ENCODE measurements around the gene SPDL1. TPM values are rescaled to one million over a fixed set of nuclear protein-coding genes. Genes with fewer than 3 reads are reported as not detected.

The SPDL1 gene, protein sequence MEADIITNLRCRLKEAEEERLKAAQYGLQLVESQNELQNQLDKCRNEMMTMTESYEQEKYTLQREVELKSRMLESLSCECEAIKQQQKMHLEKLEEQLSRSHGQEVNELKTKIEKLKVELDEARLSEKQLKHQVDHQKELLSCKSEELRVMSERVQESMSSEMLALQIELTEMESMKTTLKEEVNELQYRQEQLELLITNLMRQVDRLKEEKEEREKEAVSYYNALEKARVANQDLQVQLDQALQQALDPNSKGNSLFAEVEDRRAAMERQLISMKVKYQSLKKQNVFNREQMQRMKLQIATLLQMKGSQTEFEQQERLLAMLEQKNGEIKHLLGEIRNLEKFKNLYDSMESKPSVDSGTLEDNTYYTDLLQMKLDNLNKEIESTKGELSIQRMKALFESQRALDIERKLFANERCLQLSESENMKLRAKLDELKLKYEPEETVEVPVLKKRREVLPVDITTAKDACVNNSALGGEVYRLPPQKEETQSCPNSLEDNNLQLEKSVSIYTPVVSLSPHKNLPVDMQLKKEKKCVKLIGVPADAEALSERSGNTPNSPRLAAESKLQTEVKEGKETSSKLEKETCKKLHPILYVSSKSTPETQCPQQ
- total RNA-seq: 14.8 and 17.9 TPM in 2 replicates
- 11.5 TPM for total RNA-seq (2013)
- 4.1 and 7.6 TPM in 2 replicates for polyA plus RNA-seq
- 1.9 and 4.6 TPM in 2 replicates for polyA minus RNA-seq

DNA sequence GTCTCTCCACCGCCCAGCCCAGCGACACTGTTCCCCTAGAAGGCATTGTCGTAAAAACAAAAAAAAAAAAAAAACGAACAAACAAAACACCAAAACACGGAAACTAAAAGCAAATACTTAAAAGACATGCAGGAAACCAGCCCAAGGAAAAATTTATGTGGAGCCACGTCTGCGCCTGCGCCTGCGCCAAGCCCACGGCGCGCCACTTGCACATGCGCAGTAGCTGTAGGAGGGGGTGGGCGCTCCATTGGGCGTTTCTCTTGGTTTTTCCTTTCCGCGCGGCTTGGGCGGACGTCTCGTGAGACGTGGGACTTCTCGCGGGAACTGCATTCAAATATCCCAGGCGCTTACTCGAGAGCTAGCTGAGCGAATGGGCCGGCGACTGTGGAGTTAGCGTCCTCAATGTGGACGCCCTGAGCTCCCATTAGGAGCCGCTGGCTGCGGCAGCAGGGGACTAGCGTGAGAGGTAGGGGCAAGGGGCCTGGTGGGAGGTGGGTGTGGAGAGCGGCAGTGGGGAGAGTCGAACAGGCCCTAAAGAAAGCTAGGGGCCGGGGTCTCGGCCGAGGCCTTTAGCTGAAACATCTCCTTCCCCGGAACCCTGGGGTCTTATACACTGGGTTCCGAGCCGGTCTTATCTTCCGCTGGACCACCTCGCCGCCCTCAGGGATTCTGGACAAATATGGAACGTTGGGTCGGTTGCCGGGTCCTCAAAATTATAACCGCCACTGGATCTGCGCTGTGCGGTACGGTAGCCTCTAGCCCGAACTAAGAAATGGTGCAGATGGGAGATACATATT, at the start of gene SPDL1:
SPDL1 (plus strand) TSS at position 350 of the 797 bp plus-strand sequence. CDS start 4,644 bp downstream, outside the sequence.
- peaks cover 6 to 12% of the 10 kb centered on the region in 2 donors for H3K4me1 ChIP-seq (ENCODE audit: control insufficient read depth in 2 of 2, insufficient read depth in 2 of 2, low read length in 2 of 2)
- H4K20me1 ChIP-seq (ENCODE audit: control insufficient read depth, insufficient read depth, low read length, poor library complexity, severe bottlenecking): no peaks in the 10 kb centered on the region
- peak within 1 kb of the TSS; percentile 98 for H2AFZ ChIP-seq (ENCODE audit: insufficient read depth, low read depth, low read length, poor library complexity, severe bottlenecking)
- intact Hi-C loops (cut with micrococcal nuclease): loop anchor here (1.0 to 5.0 kb wide), 3 partner anchors 54 to 1096 kb away; partner anchors contain the start of genes DOCK2 and RARS1
- H3K4me2 ChIP-seq (replicated peaks; ENCODE audit: low read depth, low read length, poor library complexity, severe bottlenecking): peak within 1 kb of the TSS; percentile 85
- H3K4me3 Mint-ChIP-seq: peak within 1 kb of the TSS; percentile 99
- peaks cover 22% of the 10 kb centered on the region for H3K4me1 Mint-ChIP-seq
- peak; percentile 94 for ATAC-seq (ENCODE audit: low read depth)
- H3K27me3 ChIP-seq (replicated peaks in 1 of 4; ENCODE audit: control extremely low read depth in 1 of 4, control insufficient read depth in 3 of 4, insufficient read depth in 4 of 4, low read length in 3 of 4): peaks cover 0 to 6% (median under 1%) of the 10 kb centered on the region in 4 experiments
- POLR2A ChIA-PET: interaction anchor here (0.7 to 0.9 kb wide), 2 partner anchors 53 to 54 kb away, joined by 3 to 4 read pairs; no protein-coding TSS in a partner anchor
- peak within 1 kb of the TSS; percentile 74 to 91 (median 79) for H3K4me3 ChIP-seq (ENCODE audit: control extremely low read depth in 1 of 5, extremely low read depth in 1 of 5, insufficient read depth in 1 of 5, low read depth in 2 of 5, low read length in 4 of 5)
- no peaks in the 10 kb centered on the region for H3K9me3 Mint-ChIP-seq (ENCODE audit: insufficient read depth)
- peak within 1 kb of the TSS; percentile 91 for H3K9ac ChIP-seq (ENCODE audit: low read length)
- H3K27ac ChIP-seq (ENCODE audit: low read length in 2 of 2): peak within 1 kb of the TSS; percentile 21 to 78
- peaks cover 0 to under 1% of the 10 kb centered on the region in 2 experiments for H3K36me3 ChIP-seq (replicated peaks in 1 of 2; ENCODE audit: control extremely low read depth in 1 of 2, control insufficient read depth in 1 of 2, extremely low read depth in 1 of 2, insufficient read depth in 2 of 2, low read length in 1 of 2)
- peaks cover 8% of the 10 kb centered on the region for H3K27me3 Mint-ChIP-seq
- CTCF ChIA-PET: interaction anchor here (0.6 to 2.2 kb wide), 6 partner anchors 9 to 1801 kb away, joined by 3 to 7 read pairs (median 4); partner anchors contain the start of gene DOCK2
- H3K79me2 ChIP-seq (ENCODE audit: control insufficient read depth, insufficient read depth, low read length): peaks cover 13% of the 10 kb centered on the region
- no peak for TF ChIP-seq EZH2 (IDR thresholded peaks at IDR 0.05; ENCODE audit: borderline replicate concordance, insufficient read depth, low read depth, low read length, poor library complexity, severe bottlenecking)
- TF ChIP-seq, protein P1, sequence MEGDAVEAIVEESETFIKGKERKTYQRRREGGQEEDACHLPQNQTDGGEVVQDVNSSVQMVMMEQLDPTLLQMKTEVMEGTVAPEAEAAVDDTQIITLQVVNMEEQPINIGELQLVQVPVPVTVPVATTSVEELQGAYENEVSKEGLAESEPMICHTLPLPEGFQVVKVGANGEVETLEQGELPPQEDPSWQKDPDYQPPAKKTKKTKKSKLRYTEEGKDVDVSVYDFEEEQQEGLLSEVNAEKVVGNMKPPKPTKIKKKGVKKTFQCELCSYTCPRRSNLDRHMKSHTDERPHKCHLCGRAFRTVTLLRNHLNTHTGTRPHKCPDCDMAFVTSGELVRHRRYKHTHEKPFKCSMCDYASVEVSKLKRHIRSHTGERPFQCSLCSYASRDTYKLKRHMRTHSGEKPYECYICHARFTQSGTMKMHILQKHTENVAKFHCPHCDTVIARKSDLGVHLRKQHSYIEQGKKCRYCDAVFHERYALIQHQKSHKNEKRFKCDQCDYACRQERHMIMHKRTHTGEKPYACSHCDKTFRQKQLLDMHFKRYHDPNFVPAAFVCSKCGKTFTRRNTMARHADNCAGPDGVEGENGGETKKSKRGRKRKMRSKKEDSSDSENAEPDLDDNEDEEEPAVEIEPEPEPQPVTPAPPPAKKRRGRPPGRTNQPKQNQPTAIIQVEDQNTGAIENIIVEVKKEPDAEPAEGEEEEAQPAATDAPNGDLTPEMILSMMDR (IDR thresholded peaks at IDR 0.05): no peak
- WGBS (ENCODE audit: insufficient coverage): under 1% methylated on average over 43 of the region's 53 CpGs
- H3K27ac Mint-ChIP-seq: peak within 1 kb of the TSS; percentile 89
- H3K9me3 ChIP-seq (ENCODE audit: control extremely low read depth in 1 of 3, control insufficient read depth in 2 of 3, insufficient read depth in 1 of 3, low read length in 2 of 3): no peaks in the 10 kb centered on the region
- peak; percentile 96 for DNase-seq

Data from B cell (primary cell).